ENCODE data around the gene PRKCB.

The PRKCB gene

DNA sequence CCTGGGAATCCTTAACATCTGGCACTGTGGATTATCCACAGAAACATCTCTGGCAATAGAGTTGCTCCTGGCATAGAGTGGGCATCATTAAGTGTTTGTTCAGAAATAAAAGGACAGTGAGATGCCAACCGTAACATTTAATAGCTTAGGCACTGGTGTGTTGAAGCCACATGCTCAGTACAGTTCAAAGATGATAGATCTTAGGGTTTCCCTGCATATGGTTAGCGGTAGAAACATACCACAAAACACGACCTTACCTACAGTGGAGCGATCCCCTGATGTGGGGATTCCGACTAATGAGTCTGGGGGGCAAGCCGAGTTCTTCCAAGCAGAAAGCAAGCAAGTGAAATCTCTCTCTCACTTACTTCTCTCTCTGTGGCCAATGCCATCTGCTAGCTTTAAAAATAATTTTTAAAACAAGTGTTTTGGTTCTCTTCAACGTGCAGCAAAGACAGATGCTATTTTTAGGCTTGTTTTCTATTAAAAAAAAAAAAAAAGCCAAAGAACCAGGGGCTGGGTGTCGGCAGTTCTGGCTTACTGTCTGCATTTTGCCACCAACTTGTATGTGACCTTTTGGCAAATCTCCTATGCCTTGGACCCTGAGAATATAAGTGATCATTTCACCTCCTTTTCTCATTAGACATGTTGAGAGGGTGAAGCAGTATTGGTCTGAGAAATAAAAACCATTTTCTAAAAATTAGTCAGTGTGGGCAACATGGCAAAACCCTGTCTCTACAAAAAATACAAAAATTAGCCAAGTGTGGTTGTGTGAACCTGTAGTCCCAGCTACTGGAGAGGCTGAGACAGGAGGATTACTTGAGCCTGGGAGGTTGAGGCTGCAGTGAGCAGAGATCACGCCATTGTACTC lies 331.1 kb downstream of the PRKCB start:
- DNase-seq (ENCODE audit: low read depth in 2 of 2): no peak

DNA sequence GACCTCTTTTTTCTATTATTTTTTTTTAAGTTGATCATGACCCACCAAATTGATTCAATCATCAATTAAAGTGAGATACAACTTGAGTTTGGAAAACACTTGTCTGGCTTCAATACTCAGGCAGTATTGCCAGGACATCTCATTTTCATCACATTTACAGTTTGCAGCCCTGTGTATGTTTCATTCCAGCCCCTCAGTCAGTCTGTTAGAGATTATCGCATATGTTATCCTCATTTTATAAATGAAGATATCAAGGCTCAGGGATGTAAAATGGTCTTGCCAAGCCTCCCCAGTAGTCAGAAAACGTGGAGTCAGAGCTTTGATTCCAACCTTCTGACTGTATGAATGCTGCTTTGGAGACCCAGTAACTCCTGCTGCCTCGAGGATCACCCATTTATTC lies 333.1 kb downstream of the PRKCB start:
- no peak for DNase-seq (ENCODE audit: low read depth in 2 of 2)

DNA sequence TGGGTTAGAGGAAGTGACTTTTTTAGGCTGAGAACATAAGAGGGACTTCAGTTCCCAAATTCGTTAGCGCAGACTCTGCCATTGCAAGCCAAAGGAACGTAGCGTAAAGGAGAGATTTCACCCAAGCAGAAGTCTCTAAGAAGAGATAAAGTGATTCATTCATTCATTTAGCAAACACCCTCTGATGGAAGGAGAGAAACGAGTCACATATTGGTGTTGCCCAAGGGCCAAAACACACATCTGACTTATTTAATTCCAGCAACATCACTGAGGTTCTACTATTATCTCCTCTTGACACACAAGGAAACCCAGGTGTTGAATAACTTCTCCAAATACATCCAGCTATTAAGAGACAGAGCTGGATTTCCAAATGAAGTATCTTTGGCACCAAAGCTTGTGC lies 334.6 kb downstream of the PRKCB start:
- no peak for DNase-seq (ENCODE audit: low read depth in 2 of 2)

DNA sequence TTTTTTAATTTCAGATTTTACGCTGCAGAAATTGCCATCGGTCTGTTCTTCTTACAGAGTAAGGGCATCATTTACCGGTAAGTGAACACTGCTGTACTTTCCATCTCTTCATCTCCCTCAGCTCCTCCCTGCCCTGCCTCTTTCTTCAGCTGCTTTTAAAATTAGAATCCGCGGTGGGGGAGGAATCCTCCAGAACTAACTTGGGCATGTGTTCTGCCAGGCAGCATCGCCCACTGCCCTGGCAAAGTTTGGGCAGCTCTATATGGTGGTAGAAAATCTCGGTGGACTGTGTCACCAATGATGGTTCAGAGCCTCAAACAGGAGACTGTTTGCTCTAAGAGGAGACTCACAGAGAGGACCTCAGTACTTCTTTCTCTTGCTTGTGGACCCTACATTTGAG lies 338.7 kb downstream of the PRKCB start:
- no peak for DNase-seq (ENCODE audit: low read depth in 2 of 2)

DNA sequence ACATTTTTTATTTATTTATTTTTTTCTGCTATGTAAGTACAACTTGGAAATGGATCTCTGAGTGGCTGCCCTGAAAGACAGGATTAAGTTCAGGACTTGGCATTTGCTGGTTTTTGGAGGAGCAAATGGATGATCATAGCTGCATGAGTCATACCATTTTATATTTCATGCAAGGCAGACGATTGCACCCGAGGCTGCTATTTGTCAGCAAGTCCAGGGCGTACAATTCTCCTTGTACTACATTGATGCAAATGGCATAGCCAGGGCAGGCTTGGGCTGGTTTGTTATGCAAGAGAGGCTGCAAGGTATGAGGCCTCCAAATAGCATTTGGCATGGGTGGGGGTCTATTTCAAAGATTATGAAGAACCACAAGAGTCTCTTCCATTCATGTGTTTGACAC lies 339.2 kb downstream of the PRKCB start:
- DNase-seq (ENCODE audit: low read depth in 2 of 2): no peak

DNA sequence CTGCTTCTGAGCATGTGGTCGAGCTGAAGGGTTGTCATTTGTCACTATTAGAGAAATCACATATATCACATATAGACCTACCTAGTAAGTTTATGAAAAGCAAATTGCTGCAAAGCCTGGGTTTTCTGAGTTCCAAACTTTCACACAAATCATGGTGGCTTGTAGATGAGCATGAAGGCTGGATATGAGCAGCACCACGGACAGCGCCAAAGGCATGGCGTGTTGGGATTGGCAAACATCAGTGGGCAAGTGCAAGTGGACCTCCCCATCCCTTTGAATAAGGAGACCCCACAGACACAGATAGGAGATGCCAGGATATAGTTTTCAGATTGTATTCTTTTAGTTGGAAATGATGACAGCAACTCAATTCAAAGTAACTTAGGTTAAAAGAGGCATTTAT lies 342.7 kb downstream of the PRKCB start:
- DNase-seq (ENCODE audit: low read depth in 2 of 2): no peak

DNA sequence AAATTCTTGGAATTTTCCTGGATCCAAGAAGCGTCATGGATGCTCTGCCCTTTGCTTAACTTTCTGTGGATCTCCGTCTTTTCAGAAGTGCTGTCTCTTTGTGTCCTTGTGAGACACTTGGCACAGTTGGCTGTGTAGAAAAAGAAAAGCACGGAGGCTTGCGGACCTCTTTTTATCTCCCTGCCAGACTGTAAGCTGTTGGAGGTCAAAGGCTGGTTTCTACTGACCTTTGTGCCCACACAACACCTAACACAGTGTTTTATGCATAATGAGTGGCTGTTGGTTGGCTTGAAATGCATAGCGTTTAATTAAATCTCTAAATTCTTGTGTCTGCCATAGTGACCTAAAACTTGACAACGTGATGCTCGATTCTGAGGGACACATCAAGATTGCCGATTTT lies 344.7 kb downstream of the PRKCB start:
- DNase-seq (ENCODE audit: low read depth in 2 of 2): no peak

DNA sequence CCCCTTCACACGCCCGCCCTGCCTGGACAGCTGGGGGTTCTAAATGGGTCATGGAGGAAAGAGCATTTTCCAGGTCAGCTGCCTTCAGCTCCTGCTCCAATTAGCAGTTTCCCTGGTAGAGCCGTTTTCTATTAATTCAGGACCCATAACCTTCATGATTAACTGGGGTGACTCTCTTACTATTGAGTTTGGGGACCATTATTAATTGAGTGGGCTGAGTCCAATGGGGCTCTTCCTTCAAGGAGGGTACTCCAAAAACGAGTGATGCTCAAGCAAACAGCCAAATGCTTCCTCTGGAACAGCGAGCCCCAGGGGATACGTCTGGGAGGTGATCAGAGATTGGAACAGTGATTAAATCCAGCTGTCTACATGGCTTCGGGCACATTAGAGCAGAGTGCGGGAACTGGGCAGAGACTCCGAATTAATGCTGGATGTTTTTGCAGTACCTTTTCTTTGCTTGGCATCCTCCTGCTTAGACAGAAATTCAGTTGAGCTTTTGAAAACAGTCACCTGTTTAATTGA lies 352.3 kb downstream of the PRKCB start:
- DNase-seq (ENCODE audit: low read depth in 2 of 2): no peak

DNA sequence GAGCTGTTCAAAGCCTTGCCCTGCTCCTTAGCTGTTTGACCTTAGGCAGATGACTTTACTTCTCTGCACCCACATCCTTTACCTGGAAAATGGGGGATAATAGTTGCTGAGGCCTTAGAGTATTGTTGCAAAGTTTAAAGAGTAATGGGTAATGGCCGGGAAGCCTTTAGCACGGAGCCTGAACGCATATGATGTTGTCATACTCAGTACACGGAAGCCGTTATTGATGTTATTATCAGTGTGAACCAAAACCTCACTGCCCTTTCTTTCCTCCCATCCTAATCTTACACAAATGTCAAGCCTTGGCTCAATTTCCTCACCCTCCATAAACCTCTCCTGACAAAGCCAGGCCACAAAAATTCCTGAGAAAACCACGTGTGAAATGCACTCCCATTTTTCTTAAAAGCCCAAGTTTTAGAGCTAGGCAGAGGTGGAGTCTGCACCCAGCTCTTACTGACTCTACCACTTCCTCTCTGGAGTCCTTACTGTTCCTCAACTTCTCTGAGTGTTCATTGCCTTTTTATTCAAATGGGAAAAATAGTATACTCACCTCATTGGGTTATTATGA lies 353.1 kb downstream of the PRKCB start:
- DNase-seq (ENCODE audit: low read depth in 2 of 2): no peak

DNA sequence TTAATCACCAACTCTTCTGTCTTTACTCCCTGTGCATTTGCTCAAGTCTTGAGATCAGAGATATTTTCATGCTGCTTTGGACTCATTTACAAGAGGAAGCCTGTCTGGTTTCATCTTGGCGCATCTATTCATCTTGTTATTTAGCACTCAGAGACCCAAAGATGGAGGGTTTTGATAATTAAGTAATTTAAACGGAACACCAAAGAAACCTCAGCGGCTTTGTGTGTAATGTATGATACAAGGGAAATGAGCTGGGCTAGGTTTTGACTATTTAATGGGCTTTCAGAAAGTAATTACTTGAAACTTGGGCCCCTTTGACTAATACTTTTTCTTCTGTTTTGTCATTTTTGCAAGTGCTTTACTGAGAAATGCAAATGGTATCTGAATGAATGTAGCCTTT lies 354.2 kb downstream of the PRKCB start:
- DNase-seq (ENCODE audit: low read depth in 2 of 2): no peak

DNA sequence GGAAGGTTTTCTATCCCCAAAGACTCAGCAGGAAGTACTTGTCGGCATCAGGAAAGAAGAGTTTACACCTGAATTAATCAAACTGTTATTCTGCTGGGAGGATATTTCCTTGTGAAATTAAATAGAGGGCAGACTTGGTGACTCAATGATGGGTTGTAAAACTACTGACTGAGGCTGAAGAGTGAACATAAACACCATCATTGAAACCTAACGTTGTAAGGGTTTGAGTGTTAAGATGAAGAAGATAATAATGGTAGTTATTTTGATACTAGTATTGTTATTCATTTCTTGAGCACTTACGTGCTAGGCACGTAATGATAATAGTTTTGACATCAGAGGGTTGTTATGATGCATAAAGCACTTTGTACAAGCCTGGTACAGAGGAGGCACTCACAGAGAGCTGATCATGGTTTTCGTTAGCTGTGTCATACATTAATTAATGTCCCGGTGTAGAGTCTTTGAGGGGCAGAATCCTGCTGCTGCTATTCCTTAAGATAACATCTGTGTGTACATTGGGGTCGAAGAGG lies 356.2 kb downstream of the PRKCB start:
- no peak for DNase-seq (ENCODE audit: low read depth in 2 of 2)

DNA sequence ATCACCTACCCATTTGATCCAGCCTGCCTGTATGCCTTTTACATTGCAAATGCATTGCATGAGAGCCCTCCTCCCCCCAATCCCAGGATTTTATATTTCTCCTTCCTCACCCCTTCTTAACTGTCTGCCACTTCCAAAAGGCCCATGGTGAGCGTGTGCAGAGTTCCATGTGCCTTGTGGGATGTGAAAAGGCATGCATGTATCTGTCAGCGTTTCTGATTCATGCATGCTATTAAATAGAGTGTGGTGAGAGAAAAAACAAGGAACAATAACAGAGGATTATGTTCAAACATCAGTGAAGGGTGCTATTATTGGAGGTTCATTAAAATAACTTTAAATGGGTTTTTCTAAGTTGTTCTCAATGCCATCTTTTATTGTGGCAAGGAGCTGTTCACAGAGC lies 359.4 kb downstream of the PRKCB start:
- DNase-seq (ENCODE audit: low read depth in 2 of 2): no peak

DNA sequence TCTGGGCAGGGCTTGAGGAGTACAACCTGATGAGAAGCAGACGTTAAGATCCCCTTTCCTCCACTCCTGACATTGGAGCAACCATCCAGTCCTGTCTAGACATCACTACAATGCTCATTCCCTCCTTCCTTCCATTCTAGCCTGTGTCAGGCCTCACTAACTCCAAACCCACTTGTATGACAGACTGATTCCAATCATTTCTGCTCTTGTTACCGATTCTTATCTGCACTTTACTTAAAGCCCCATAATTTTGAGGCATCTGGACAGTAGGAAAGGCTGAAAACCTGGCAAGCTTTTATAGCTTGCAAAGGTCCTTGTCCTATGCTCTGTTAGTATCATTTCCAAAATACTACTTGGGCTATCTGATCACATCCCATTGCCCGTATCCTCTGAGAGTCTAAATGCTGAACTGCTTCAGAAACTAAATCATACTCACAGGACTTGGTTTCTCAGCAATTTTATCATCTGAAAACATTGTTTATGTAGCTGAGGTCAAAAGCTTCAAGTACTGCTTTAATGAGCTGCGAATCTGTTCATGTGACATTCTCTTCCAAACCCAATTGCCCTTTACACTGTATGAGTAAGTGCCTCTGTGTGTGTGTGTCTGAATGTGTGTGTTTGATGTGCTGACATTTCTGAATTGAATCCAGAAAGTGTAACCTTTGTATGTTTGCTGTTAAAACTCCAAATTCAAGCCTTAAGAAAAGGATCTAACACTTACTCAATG lies 363.2 kb downstream of the PRKCB start:
- DNase-seq (ENCODE audit: low read depth in 2 of 2): no peak

DNA sequence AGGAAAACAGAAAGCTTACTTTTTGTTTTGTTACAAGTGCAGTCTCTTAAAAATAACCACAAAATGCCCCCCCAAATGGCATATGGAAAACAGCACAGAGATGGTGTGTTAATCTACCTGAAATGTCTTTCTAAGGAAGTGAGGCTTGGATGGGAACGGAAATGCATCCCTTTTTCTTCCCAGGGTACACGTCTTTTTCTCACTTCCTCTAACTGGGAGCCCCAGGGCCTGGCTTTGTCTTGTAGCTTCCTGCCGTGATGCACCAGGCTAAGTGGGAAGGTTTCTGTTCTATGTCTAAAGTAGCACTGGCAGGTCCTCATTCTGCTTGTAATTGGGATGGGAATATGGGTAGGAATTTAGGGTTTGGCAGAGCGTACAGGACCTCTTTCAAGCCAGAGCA lies 367.9 kb downstream of the PRKCB start:
- DNase-seq (ENCODE audit: low read depth in 2 of 2): no peak

DNA sequence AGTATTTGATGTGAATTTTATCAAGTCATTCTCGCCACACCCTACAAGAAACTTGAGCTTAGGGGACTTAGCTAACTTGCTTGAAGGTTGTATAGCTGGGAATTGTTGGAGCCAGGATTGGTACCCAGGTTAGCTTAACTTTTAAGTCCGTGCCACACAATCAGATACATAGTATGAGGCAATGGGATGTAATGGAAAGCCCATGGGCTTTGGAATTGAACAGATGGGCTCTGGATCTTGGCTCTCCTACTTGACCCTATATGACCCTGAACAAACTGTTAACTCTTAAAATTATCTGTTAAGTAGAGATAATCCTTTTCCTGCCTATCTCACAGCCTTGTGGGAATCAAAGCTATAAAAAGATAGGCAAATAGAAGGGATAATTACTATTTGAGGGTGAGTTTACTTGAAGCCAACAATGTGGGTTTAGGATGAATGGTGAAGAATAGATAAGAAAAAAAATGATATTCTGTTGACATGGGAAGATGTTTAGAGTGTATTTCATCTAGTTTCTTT lies 368.4 kb downstream of the PRKCB start:
- no peak for DNase-seq (ENCODE audit: low read depth in 2 of 2)

DNA sequence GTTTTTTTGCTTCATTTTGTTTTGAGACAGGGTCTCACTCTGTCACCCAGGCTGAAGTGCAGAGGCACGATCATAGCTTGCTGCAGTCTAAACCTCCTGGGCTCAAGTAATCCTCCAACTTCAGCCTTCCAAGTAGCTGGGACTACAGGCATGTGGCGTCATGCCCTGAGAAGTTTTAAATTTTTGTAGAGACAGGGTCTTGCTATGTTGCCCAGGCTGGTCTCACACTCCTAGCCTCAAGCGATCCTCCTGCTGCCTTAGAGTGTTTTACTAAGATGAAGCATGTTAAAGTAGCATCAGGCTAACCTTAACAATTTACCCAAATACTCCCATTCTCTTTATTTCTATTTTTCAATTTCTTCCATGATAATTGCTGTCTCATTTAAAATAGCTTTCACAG lies 371.1 kb downstream of the PRKCB start:
- no peak for DNase-seq (ENCODE audit: low read depth in 2 of 2)

DNA sequence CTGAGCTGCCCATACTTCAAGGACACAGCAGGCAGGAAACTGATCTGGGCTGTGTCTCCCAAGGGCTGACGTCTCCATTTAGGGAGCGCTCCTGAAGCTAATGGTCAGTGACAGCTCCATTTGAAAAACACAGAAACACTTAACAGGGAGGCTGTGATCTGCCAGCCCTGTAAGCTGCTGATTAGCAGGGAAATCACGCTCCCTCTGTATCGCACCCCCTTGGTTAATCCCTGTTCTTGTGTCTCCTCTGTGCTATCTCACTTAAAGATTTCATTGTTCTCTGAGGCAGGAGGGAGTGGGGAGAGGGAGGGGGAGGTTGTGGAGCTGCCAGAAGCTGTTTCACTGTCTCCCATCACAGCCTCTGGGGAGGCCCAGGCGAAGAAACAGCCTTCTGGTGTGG lies 372.9 kb downstream of the PRKCB start:
- DNase-seq (ENCODE audit: low read depth in 2 of 2): no peak

DNA sequence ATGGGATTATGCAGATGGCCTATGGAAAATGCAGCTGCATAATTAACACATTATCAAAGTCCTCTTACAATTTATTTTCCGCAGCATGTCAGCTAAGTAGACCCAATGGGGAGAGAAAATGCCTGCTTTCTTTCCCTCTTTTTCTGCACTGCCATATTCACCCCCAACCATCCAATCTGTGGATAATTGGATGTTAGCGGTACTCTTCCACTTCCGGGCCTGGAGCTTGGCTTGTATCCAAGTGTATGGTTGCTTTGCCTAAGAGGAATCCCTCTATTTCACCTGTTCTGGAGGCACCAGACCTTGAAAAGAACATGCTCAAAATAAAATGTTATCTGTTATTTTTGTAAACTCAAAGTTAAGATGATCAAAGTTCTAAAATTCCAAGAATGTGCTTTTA lies 379.2 kb downstream of the PRKCB start:
- DNase-seq (ENCODE audit: low read depth in 2 of 2): no peak

DNA sequence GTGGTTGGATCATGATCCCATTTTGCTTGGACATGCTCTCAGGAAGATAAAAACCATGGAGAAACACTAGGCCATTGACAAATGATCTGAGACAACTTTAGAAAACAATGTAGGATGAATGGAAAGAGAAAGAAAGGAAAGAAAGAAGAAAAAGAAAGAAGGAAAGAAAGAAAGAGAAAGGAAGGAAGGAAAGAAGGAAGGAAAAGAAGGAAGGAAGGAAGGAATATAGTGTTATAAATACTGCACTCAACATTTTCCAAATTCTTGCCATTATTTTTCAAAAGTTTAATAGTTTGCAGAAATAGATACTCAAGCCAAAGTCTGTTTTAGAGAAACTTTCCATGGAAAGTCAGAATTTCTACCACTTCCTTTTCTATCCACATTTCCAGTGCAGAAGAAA lies 381.2 kb downstream of the PRKCB start:
- no peak for DNase-seq (ENCODE audit: low read depth in 2 of 2)

DNA sequence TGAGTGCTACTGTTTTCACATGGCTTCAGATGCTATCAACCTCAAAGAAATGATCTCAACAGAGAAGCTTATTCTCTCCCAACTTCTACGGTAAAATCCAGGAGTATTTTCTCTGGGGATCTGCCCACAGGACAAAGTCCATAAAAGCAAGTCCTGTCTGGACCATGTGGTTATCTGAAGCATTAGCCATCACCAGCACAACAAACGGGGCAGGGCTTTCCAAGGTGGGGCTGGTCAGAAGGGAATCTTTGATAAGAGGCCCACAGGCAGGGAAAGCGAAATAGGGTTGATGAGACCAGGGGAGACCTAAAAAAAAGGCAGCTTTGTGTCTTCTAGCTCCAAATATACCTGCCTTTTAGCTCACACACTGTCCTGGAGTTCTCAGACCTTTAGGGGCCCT lies 381.7 kb downstream of the PRKCB start:
- DNase-seq (ENCODE audit: low read depth in 2 of 2): no peak

DNA sequence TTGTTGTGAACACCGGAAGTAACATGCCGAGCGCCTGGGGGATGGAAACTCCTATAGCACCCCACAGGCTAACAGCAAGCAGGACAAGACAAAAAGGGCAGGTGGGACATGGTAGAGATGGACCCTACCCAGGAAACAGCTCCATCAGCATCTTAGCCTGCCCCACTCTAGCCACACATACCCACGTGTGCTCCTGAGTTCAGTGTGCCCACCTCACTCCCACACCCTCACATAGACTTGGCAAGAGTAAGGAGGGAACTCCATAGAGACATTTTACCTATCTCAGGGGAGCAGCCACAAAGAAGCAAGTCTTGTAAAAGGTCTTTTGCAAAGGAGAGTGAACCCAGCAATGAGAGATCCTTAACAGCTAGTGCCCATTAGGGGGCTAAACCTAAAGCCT lies 382.5 kb downstream of the PRKCB start:
- DNase-seq (ENCODE audit: low read depth in 2 of 2): no peak

DNA sequence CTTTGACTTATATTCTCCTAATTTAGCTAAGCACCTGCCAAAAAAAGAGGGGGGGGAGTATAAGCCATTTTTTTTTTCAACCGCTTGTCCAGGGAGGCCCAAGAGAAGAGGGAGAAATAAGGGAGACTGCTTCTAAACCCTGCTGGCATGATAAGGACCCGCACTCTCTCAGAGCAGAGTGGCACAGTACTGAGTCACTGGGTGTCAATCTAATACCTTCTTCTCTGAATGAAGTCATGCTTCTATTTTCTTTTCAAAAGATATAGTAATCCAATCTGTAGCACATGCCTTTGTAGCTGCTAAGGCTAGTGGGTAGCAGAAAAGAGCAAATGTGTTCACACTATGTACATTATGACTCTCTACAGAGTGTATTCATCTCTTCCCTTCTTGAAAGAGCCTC lies 385.4 kb downstream of the PRKCB start:
- DNase-seq (ENCODE audit: low read depth in 2 of 2): no peak
